ENCODE results near the gene MTAP.

The MTAP gene

DNA sequence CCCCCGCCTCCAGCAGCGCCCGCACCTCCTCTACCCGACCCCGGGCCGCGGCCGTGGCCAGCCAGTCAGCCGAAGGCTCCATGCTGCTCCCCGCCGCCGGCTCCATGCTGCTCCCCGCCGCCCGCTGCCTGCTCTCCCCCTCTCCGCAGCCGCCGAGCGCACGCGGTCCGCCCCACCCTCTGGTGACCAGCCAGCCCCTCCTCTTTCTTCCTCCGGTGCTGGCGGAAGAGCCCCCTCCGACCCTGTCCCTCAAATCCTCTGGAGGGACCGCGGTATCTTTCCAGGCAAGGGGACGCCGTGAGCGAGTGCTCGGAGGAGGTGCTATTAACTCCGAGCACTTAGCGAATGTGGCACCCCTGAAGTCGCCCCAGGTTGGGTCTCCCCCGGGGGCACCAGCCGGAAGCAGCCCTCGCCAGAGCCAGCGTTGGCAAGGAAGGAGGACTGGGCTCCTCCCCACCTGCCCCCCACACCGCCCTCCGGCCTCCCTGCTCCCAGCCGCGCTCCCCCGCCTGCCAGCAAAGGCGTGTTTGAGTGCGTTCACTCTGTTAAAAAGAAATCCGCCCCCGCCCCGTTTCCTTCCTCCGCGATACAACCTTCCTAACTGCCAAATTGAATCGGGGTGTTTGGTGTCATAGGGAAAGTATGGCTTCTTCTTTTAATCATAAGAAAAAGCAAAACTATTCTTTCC is 172.4 kb downstream of the MTAP start:
- Histone ChIP-seq H3K36me3 (ENCODE audit: control insufficient read depth in 2 of 2, insufficient read depth in 1 of 2, low read length in 2 of 2) (peaks cover 8 to 15% of the 10 kb centered on the region in 2 experiments), H3K4me3 (ENCODE audit: low read depth, low read length) (peak overlapping the region; percentile 77), H3K9me3 (ENCODE audit: control insufficient read depth, insufficient read depth, low read depth, low read length) (no peaks in the 10 kb centered on the region), H3K27ac (ENCODE audit: extremely low read depth, low read depth, low read length) (peak overlapping the region; percentile 95), H3K4me1 (ENCODE audit: control insufficient read depth, insufficient read depth, low read length) (peaks cover 7% of the 10 kb centered on the region)
- ChIA-PET POLR2A (interaction anchor here (0.9 to 1.8 kb wide), 4 partner anchors 12 to 34 kb away, joined by 3 to 6 read pairs (median 4); partner anchors contain the start of genes CDKN2B and CDKN2B-AS1), CTCF (interaction anchor here (1.3 kb wide), 1 partner anchor 34 kb away, joined by 5 read pairs; the partner anchor contains the start of gene CDKN2B)
- no peak for TF ChIP-seq ZNF777 (tag by site-specific recombination; IDR thresholded peaks at IDR 0.05; ENCODE audit: borderline replicate concordance)
- peak; percentile 84 for TF ChIP-seq SP3 (tag by site-specific recombination; IDR thresholded peaks at IDR 0.05)
- TF ChIP-seq ZNF624 (tag by site-specific recombination; IDR thresholded peaks at IDR 0.05): no peak
- peak; percentile 55; the same call in 1 of the 2 replicates for TF ChIP-seq ZNF629 (tag by site-specific recombination; IDR thresholded peaks at IDR 0.05)
- peak; percentile 93 for TF ChIP-seq ZIC2 (tag by site-specific recombination; IDR thresholded peaks at IDR 0.05)
- no peak for TF ChIP-seq ZNF157 (tag by site-specific recombination; IDR thresholded peaks at IDR 0.05)
- TF ChIP-seq ZFHX2 (tag by site-specific recombination; conservative IDR thresholded peaks at IDR 0.05): peak; percentile 81
- no peak for TF ChIP-seq ZNF776 (tag by site-specific recombination; IDR thresholded peaks at IDR 0.05; ENCODE audit: borderline replicate concordance)
- TF ChIP-seq, protein P1, sequence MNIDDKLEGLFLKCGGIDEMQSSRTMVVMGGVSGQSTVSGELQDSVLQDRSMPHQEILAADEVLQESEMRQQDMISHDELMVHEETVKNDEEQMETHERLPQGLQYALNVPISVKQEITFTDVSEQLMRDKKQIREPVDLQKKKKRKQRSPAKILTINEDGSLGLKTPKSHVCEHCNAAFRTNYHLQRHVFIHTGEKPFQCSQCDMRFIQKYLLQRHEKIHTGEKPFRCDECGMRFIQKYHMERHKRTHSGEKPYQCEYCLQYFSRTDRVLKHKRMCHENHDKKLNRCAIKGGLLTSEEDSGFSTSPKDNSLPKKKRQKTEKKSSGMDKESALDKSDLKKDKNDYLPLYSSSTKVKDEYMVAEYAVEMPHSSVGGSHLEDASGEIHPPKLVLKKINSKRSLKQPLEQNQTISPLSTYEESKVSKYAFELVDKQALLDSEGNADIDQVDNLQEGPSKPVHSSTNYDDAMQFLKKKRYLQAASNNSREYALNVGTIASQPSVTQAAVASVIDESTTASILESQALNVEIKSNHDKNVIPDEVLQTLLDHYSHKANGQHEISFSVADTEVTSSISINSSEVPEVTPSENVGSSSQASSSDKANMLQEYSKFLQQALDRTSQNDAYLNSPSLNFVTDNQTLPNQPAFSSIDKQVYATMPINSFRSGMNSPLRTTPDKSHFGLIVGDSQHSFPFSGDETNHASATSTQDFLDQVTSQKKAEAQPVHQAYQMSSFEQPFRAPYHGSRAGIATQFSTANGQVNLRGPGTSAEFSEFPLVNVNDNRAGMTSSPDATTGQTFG (tag by site-specific recombination; IDR thresholded peaks at IDR 0.05; ENCODE audit: borderline replicate concordance): no peak
- no peak for TF ChIP-seq ZNF670 (tag by site-specific recombination; IDR thresholded peaks at IDR 0.05; ENCODE audit: low read depth)
- TF ChIP-seq, protein P2, sequence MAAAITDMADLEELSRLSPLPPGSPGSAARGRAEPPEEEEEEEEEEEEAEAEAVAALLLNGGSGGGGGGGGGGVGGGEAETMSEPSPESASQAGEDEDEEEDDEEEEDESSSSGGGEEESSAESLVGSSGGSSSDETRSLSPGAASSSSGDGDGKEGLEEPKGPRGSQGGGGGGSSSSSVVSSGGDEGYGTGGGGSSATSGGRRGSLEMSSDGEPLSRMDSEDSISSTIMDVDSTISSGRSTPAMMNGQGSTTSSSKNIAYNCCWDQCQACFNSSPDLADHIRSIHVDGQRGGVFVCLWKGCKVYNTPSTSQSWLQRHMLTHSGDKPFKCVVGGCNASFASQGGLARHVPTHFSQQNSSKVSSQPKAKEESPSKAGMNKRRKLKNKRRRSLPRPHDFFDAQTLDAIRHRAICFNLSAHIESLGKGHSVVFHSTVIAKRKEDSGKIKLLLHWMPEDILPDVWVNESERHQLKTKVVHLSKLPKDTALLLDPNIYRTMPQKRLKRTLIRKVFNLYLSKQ (tag by site-specific recombination; IDR thresholded peaks at IDR 0.05; ENCODE audit: borderline replicate concordance): no peak
- TF ChIP-seq ZNF571 (tag by site-specific recombination; IDR thresholded peaks at IDR 0.05): no peak
- TF ChIP-seq FEZF1 (tag by site-specific recombination; IDR thresholded peaks at IDR 0.05): no peak
- peak; percentile 46; the same call in 1 of the 2 replicates for TF ChIP-seq KLF1 (tag by site-specific recombination; IDR thresholded peaks at IDR 0.05)
- TF ChIP-seq ZNF791 (tag by site-specific recombination; IDR thresholded peaks at IDR 0.05): no peak
- no peak; the same call in 1 of the 2 replicates for TF ChIP-seq ZFP37 (tag by site-specific recombination; IDR thresholded peaks at IDR 0.05)
- no peak for TF ChIP-seq ZNF548 (tag by site-specific recombination; IDR thresholded peaks at IDR 0.05)
- TF ChIP-seq GLI4 (tag by site-specific recombination; IDR thresholded peaks at IDR 0.05): no peak
- TF ChIP-seq ZNF664 (tag by site-specific recombination; IDR thresholded peaks at IDR 0.05): no peak
- TF ChIP-seq ZNF561 (tag by site-specific recombination; IDR thresholded peaks at IDR 0.05; ENCODE audit: borderline replicate concordance): peak; percentile 68
- no peak for TF ChIP-seq GLI2 (tag by site-specific recombination; IDR thresholded peaks at IDR 0.05; ENCODE audit: borderline replicate concordance, low read depth)
- TF ChIP-seq ZNF610 (tag by site-specific recombination; IDR thresholded peaks at IDR 0.05; ENCODE audit: borderline replicate concordance): no peak
- no peak for TF ChIP-seq TCF7L2 (IDR thresholded peaks at IDR 0.05; ENCODE audit: borderline replicate concordance, low read depth, low read length)
- TF ChIP-seq, protein P3, sequence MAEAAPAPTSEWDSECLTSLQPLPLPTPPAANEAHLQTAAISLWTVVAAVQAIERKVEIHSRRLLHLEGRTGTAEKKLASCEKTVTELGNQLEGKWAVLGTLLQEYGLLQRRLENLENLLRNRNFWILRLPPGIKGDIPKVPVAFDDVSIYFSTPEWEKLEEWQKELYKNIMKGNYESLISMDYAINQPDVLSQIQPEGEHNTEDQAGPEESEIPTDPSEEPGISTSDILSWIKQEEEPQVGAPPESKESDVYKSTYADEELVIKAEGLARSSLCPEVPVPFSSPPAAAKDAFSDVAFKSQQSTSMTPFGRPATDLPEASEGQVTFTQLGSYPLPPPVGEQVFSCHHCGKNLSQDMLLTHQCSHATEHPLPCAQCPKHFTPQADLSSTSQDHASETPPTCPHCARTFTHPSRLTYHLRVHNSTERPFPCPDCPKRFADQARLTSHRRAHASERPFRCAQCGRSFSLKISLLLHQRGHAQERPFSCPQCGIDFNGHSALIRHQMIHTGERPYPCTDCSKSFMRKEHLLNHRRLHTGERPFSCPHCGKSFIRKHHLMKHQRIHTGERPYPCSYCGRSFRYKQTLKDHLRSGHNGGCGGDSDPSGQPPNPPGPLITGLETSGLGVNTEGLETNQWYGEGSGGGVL (tag by site-specific recombination; IDR thresholded peaks at IDR 0.05): peak; percentile 87
- TF ChIP-seq ZSCAN30 (tag by site-specific recombination; IDR thresholded peaks at IDR 0.05): peak; percentile 55
- 0 out of 2 replicates have a peak, but pooled peaks have one; percentile 14 for TF ChIP-seq ZBTB21 (tag by site-specific recombination; IDR thresholded peaks at IDR 0.05)
- TF ChIP-seq, protein P4, sequence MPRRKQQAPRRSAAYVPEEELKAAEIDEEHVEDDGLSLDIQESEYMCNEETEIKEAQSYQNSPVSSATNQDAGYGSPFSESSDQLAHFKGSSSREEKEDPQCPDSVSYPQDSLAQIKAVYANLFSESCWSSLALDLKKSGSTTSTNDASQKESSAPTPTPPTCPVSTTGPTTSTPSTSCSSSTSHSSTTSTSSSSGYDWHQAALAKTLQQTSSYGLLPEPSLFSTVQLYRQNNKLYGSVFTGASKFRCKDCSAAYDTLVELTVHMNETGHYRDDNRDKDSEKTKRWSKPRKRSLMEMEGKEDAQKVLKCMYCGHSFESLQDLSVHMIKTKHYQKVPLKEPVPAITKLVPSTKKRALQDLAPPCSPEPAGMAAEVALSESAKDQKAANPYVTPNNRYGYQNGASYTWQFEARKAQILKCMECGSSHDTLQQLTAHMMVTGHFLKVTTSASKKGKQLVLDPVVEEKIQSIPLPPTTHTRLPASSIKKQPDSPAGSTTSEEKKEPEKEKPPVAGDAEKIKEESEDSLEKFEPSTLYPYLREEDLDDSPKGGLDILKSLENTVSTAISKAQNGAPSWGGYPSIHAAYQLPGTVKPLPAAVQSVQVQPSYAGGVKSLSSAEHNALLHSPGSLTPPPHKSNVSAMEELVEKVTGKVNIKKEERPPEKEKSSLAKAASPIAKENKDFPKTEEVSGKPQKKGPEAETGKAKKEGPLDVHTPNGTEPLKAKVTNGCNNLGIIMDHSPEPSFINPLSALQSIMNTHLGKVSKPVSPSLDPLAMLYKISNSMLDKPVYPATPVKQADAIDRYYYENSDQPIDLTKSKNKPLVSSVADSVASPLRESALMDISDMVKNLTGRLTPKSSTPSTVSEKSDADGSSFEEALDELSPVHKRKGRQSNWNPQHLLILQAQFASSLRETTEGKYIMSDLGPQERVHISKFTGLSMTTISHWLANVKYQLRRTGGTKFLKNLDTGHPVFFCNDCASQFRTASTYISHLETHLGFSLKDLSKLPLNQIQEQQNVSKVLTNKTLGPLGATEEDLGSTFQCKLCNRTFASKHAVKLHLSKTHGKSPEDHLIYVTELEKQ (tag by site-specific recombination; IDR thresholded peaks at IDR 0.05; ENCODE audit: borderline replicate concordance): no peak
- no peak for TF ChIP-seq ZNF133 (tag by site-specific recombination; IDR thresholded peaks at IDR 0.05)
- no peak for TF ChIP-seq ZNF549 (tag by site-specific recombination; IDR thresholded peaks at IDR 0.05)
- TF ChIP-seq ZNF366 (tag by site-specific recombination; conservative IDR thresholded peaks at IDR 0.05): no peak
